A673 (cell line): ENCODE measurements around the gene ISY1. TPM values are rescaled to one million over a fixed set of nuclear protein-coding genes. Genes with fewer than 3 reads are reported as not detected.

Source experiments
- BruUV-seq: library from RNA; stranded (reverse); fragments of 400-500 nt; replicated peaks from 2 replicates; lab custom pipeline; 2021; lab: Mats Ljungman, UMichigan
- CTCF ChIA-PET: fragments of 300-600 bp; sonication (Branson Sonifier 250); formaldehyde crosslinking; loops from one replicate; lab custom pipeline; 2022; ENCODE audit warnings: antibody characterized with exemption; lab: Charles Lee
- POLR2A ChIA-PET: fragments of 300-600 bp; sonication (Branson Sonifier 250); formaldehyde crosslinking; loops from one replicate; lab custom pipeline; 2022; ENCODE audit warnings: antibody characterized with exemption; ENCODE audit not compliant: low non-redundant PET; lab: Charles Lee
- DNase-seq: peaks from one replicate; pipeline ENCODE4 v3.0.0-alpha.2; 2015; ENCODE audit warnings: low spot score
- H3K27ac ChIP-seq: fragments of 200-600 bp; sonication (generic); 2 replicates; pipeline ENCODE4 v1.5.1; 2016; ENCODE audit warnings: mixed run types, low read depth, mild to moderate bottlenecking, mixed read lengths, antibody characterized with exemption, low read length; ENCODE audit not compliant: poor library complexity, severe bottlenecking
- H3K27me3 ChIP-seq: fragments of 200-600 bp; sonication (generic); replicated peaks from 2 replicates; pipeline ENCODE4 v1.6.1; 2017; ENCODE audit warnings: mixed run types, low read depth, mild to moderate bottlenecking, mixed read lengths, antibody characterized with exemption, low read length; ENCODE audit not compliant: insufficient read depth, poor library complexity
- H3K36me3 ChIP-seq: fragments of 200-600 bp; sonication (generic); 2 replicates; pipeline ENCODE4 v1.6.1; 2016; ENCODE audit warnings: mixed run types, mild to moderate bottlenecking, mixed read lengths, antibody characterized with exemption, low read length; ENCODE audit not compliant: insufficient read depth, poor library complexity, severe bottlenecking
- H3K4me1 ChIP-seq: fragments of 200-600 bp; sonication (generic); 2 replicates; pipeline ENCODE4 v1.6.1; 2017; ENCODE audit warnings: mixed run types, mild to moderate bottlenecking, mixed read lengths, antibody characterized with exemption, low read length; ENCODE audit not compliant: insufficient read depth, poor library complexity, severe bottlenecking
- H3K4me3 ChIP-seq: fragments of 200-600 bp; sonication (generic); 2 replicates; pipeline ENCODE4 v1.5.1; 2016; ENCODE audit warnings: low read depth, mixed run types, mild to moderate bottlenecking, mixed read lengths, low read length; ENCODE audit not compliant: poor library complexity, severe bottlenecking
- H3K9me3 ChIP-seq: fragments of 200-600 bp; sonication (generic); 2 replicates; pipeline ENCODE4 v1.6.1; 2016; ENCODE audit warnings: mixed run types, low read depth, mild to moderate bottlenecking, mixed read lengths, antibody characterized with exemption, low read length; ENCODE audit not compliant: poor library complexity, severe bottlenecking
- CTCF ChIP-seq: fragments of 300-800, 200-600 bp; sonication (generic); conservative IDR thresholded peaks from 2 replicates; pipeline ENCODE4 v1.5.1; 2017; ENCODE audit warnings: low read depth, mild to moderate bottlenecking, antibody characterized with exemption, low read length, moderate library complexity, mixed read lengths
- EZH2 ChIP-seq: fragments of 200-600 bp; sonication (generic); IDR thresholded peaks from 2 replicates; pipeline ENCODE4 v1.6.1; 2017; ENCODE audit warnings: borderline replicate concordance, low read depth, mild to moderate bottlenecking, mixed read lengths, antibody characterized with exemption, low read length; ENCODE audit not compliant: poor library complexity, severe bottlenecking
- intact Hi-C: fragments of 100-400 bp; cut with micrococcal nuclease; formaldehyde crosslinking; loops from one replicate; pipeline ENCODE4 v1.10.0; 2022; ENCODE audit not compliant: unreplicated experiment
- total RNA-seq: library from RNA; stranded (reverse); gene quantifications from 2 replicates; pipeline ENCODE4 v1.2.3, GENCODE V29; 2021

The ISY1 gene
- total RNA-seq, 1 experiment from 2014 or later: 46.2 TPM

DNA sequence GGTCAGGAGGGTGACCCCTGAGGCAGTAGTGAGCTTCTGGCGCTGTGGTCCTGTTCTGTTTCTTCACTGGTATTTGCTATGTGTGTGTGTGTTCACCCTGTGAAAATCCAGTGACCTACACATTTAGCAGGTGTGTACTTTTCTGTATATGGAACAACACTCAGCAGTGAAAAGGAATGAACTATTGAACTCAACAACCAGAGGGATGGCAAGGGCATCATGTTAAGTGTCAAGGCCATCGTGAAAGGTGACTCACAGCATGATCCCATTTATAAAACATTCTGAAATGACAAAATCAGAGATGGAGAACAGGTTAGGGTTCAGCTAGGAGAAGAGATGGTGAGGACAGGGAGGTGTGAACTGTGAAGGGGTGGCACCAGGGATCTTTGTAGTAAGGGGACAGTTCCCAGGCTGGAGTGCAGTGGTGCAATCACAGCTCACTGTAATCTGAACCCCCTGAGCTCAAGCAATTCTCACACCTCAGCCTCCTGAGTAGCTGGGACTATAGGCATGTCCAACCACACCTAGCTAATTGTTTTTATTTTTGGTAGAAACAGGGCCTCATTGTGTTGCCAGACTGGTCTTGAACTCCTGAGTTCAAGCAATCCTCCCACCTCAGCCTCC, 29.3 kb downstream of the ISY1 start:
- Histone ChIP-seq H3K36me3 (peaks cover 48% of the 10 kb centered on the region), H3K4me1 (no peaks in the 10 kb centered on the region), H3K27ac (no peak overlapping the region), H3K4me3 (no peak overlapping the region), H3K9me3 (no peaks in the 10 kb centered on the region), H3K27me3 (no peaks in the 10 kb centered on the region)
- BruUV-seq: no TSS peak
- no peak for TF ChIP-seq CTCF
- no peak for TF ChIP-seq EZH2
- ChIA-PET CTCF (no interaction called here), POLR2A (no interaction called here)
- intact Hi-C loops: no loop called here
- no peak for DNase-seq

DNA sequence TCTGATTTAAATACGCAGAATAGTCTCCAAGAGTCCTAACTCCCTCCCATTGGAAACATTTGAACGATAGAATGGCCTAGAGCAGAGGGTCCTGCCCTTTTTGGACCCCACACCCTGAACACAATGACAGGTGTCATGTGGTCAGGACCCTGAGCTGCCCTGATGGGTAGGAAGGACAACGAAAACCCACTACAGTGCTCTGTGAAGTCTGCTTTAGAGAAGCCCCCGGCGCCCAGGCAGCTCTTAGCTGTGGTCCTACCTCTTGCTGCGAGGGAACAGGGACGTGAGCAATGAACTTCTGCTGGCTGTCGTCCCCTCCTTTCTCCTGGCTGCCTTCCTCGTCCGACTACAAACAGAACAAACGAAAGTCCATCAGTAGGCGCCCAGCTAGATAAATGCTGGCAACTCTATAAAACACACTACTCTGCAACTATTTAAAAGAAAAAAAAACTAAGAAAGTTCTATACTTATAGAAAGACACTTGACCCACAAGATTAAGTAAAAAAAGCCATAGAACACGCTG, 30.5 kb downstream of the ISY1 start:
- ChIA-PET POLR2A (interaction anchor here (0.5 kb wide), 1 partner anchor 103 kb away, joined by 3 read pairs; no protein-coding TSS in a partner anchor), CTCF (no interaction called here)
- no peaks in the 10 kb centered on the region for H3K4me1 ChIP-seq
- no TSS peak for BruUV-seq
- H3K4me3 ChIP-seq: no peak overlapping the region
- TF ChIP-seq CTCF (no peak), EZH2 (no peak)
- H3K27ac ChIP-seq: no peak overlapping the region
- intact Hi-C loops: no loop called here
- no peak for DNase-seq
- peaks cover 48% of the 10 kb centered on the region for H3K36me3 ChIP-seq
- no peaks in the 10 kb centered on the region for H3K9me3 ChIP-seq
- no peaks in the 10 kb centered on the region for H3K27me3 ChIP-seq

DNA sequence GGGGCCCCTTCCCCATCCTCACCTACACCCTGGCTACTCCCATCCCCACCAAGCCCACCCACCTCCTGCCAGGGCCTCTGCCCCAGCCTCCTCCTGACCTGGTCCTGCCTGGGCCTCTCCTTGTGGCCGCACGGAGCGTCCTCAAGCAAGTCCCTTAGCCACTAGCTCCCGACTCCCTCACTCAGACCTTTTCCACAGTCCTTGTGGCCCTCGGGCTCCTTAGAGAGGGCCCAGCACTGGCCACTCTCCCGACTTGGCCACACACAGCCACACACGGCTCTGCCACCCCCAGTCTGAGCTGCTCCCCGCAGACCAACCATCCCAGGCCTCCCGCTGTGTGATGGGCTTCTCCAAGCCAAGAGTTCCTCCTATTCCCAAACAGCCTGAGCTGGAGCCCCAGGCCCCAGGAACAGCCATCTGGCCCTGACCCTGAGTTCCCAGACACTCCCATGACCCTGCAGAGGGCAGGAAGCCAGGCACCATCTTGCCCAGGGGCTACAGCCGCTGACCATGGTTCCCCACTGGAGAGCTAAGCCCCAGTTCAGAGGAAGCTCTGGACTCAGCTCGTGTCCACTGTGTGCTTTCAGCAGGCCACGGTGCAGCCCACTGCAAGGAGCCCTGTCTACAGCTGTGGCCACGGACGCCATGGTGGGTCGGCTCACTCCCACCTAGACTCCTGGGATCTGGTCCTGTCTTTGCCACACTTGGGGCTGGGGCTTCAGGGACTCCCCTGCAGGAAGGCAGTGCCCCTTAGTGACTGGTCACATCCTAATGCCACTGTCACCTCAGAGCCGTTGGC, 32.3 kb downstream of the ISY1 start:
- no peak overlapping the region for H3K4me3 ChIP-seq
- H3K27ac ChIP-seq: no peak overlapping the region
- peaks cover 39% of the 10 kb centered on the region for H3K36me3 ChIP-seq
- DNase-seq: no peak
- no peak for TF ChIP-seq EZH2
- no peak for TF ChIP-seq CTCF
- no peaks in the 10 kb centered on the region for H3K4me1 ChIP-seq
- ChIA-PET CTCF (no interaction called here), POLR2A (no interaction called here)
- no peaks in the 10 kb centered on the region for H3K9me3 ChIP-seq
- intact Hi-C loops: no loop called here
- H3K27me3 ChIP-seq: no peaks in the 10 kb centered on the region
- no TSS peak for BruUV-seq
